ENCODE measurements around the gene CLEC18A. TPM values are rescaled to one million over a fixed set of nuclear protein-coding genes. Genes with fewer than 3 reads are reported as not detected.
A peak's percentile ranks its signal among the peaks of the same experiment; 100 is the strongest.

CLEC18A gene
- total and polyA plus RNA-seq, 2 of the 4 experiments (the other 2 are of a cell fraction) = under 0.01 TPM; not detected in 1

- H3K9ac ChIP-seq (ENCODE audit: low read depth, low read length) = no peak overlapping the region
- no peak overlapping the region; the same call in 1 of the 2 replicates for H2BK120ac ChIP-seq (ENCODE audit: low read depth, low read length)
- ChIA-PET CTCF (no interaction called here), POLR2A (ENCODE audit: unreplicated experiment) (no interaction called here)
- H3K27me3 ChIP-seq (ENCODE audit: control insufficient read depth, insufficient read depth, low read length) = no peaks in the 10 kb centered on the region
- no peak overlapping the region for H2AK9ac ChIP-seq (replicated peaks; ENCODE audit: low read depth, low read length, poor library complexity)
- H3K27ac ChIP-seq (ENCODE audit: insufficient read depth, low read length) = no peak overlapping the region
- no peak overlapping the region for H2AFZ ChIP-seq (replicated peaks; ENCODE audit: low read length, poor library complexity)
- H3K36me3 ChIP-seq (ENCODE audit: control insufficient read depth, insufficient read depth, low read length) = peaks cover 8% of the 10 kb centered on the region
- no peak overlapping the region for H4K91ac ChIP-seq (ENCODE audit: insufficient read depth, low read depth, low read length)
- no peak overlapping the region for H3K18ac ChIP-seq (ENCODE audit: low read depth, low read length)
- DNase-seq (no peak), ATAC-seq (ENCODE audit: low read depth) (no peak)
- in situ Hi-C loops (cut with MboI; ENCODE audit: low sequenced_read_pairs) (no loop called here), dilution Hi-C loops (cut with HindIII; ENCODE audit: low sequenced_read_pairs, unreplicated experiment) (no loop called here), intact Hi-C loops (cut with micrococcal nuclease) (loop anchor here (5.0 kb wide), 1 partner anchor 72 kb away; no protein-coding TSS in a partner anchor)
- WGBS, 2 experiments (ENCODE audit: extremely low coverage in 2 of 2, insufficient read length in 1 of 2) = 79% methylated on average over 2 of the region's 9 CpGs; no CpG with 5 or more reads in 1 of the 2 experiments
- no TSS peak for BruUV-seq (replicated peaks)
- no peak overlapping the region for H2BK5ac ChIP-seq (ENCODE audit: low read depth, low read length, poor library complexity, severe bottlenecking)
- no peaks in the 10 kb centered on the region; the same call in 1 of the 2 replicates for H4K20me1 ChIP-seq (ENCODE audit: insufficient read depth, low read length)
- no peak overlapping the region for H4K5ac ChIP-seq (ENCODE audit: low read depth, low read length)
- peak overlapping the region; percentile 41 for H3K4ac ChIP-seq (ENCODE audit: low read depth, low read length)
- H2BK20ac ChIP-seq (ENCODE audit: low read depth, low read length) = no peak overlapping the region; the same call in 1 of the 2 replicates
- no peak overlapping the region for H3K56ac ChIP-seq (ENCODE audit: extremely low read depth, insufficient read depth, low read length)
- H2AK5ac ChIP-seq (ENCODE audit: low read depth, low read length) = peak overlapping the region; percentile 45; the same call in 1 of the 2 replicates
- H3K4me1 ChIP-seq (ENCODE audit: control insufficient read depth, insufficient read depth, low read length) = peaks cover 12% of the 10 kb centered on the region
- no peak overlapping the region for H3K14ac ChIP-seq (replicated peaks; ENCODE audit: low read depth, low read length)
- peak overlapping the region; percentile 92; the same call in 2 of the 3 replicates for H2BK15ac ChIP-seq (ENCODE audit: low read depth, low read length)
- no peak overlapping the region for H3K23ac ChIP-seq (ENCODE audit: low read depth, low read length)
- no peaks in the 10 kb centered on the region for H3K9me3 ChIP-seq (ENCODE audit: control insufficient read depth, insufficient read depth, low read length)
- no peaks in the 10 kb centered on the region; the same call in none of the 2 replicates for H3K9me1 ChIP-seq (ENCODE audit: insufficient read depth, low read length)
- no peak overlapping the region for H4K8ac ChIP-seq (ENCODE audit: low read depth in 2 of 2, low read length in 2 of 2)
- H3K4me2 ChIP-seq (ENCODE audit: low read depth, low read length) = no peak overlapping the region
- peaks cover 0 to 7% of the 10 kb centered on the region in 2 experiments; a peak in 1 of 4 replicates for H3K79me1 ChIP-seq (ENCODE audit: low read depth in 1 of 2, low read length in 2 of 2)
- no peak overlapping the region for H3K4me3 ChIP-seq (ENCODE audit: insufficient read depth, low read depth, low read length)
- TF ChIP-seq BHLHE40 (IDR thresholded peaks at IDR 0.05; ENCODE audit: low read depth, low read length) (no peak), RCOR1 (IDR thresholded peaks at IDR 0.05; ENCODE audit: insufficient replicate concordance, low read length) (no peak), USF2 (IDR thresholded peaks at IDR 0.05; ENCODE audit: low read depth, low read length) (no peak), SMC3 (IDR thresholded peaks at IDR 0.05; ENCODE audit: low read depth, low read length) (no peak), CTCF (conservative IDR thresholded peaks at IDR 0.05; ENCODE audit: low read depth, low read length) (no peak), CEBPB (IDR thresholded peaks at IDR 0.05; ENCODE audit: low read depth, low read length) (no peak), RFX5 (IDR thresholded peaks at IDR 0.05; ENCODE audit: low read depth, low read length) (no peak), ELK1 (IDR thresholded peaks at IDR 0.05; ENCODE audit: borderline replicate concordance, low read depth, low read length) (no peak), POLR2A (IDR thresholded peaks at IDR 0.05; ENCODE audit: low read depth, low read length) (no peak), NFE2L2 (IDR thresholded peaks at IDR 0.05; ENCODE audit: low read depth, low read length) (no peak), MXI1 (IDR thresholded peaks at IDR 0.05; ENCODE audit: borderline replicate concordance, low read depth, low read length) (no peak), RAD21 (IDR thresholded peaks at IDR 0.05; ENCODE audit: low read length) (no peak), MAZ (IDR thresholded peaks at IDR 0.05; ENCODE audit: borderline replicate concordance, low read depth, low read length) (no peak), CHD1 (IDR thresholded peaks at IDR 0.05; ENCODE audit: low read depth, low read length) (no peak), FOS (IDR thresholded peaks at IDR 0.05; ENCODE audit: low read depth, low read length) (no peak)
Observed at GRCh38 chr16:69904495-69905170, 46.5 kb upstream of the CLEC18A start.
